PFSK-1 (cell line): Measurements from ENCODE around the gene COL5A3.

Source experiments
- FOXP2 ChIP-seq: optimal IDR thresholded peaks from 2 replicates; pipeline ENCODE3; 2011; ENCODE audit warnings: borderline replicate concordance, control low read depth, inconsistent platforms; ENCODE audit not compliant: insufficient read depth; ENCODE audit errors: extremely low read length, extremely low read depth
- POLR2AphosphoS5 ChIP-seq: IDR thresholded peaks from 2 replicates; pipeline ENCODE4 v1.6.1; 2012; ENCODE audit warnings: low read depth, mild to moderate bottlenecking, control low read depth, low read length, moderate library complexity
- REST ChIP-seq, 2 experiments: IDR thresholded peaks; 2 replicates each; pipeline versions ENCODE4 v1.6.1 to v1.8.0; 2011 to 2012; ENCODE audit warnings: low read depth in 2 of 2, low read length in 2 of 2, control low read depth in 1 of 2, inconsistent platforms in 1 of 2, mild to moderate bottlenecking in 1 of 2, moderate library complexity in 1 of 2; ENCODE audit not compliant: insufficient read depth in 1 of 2
- SIN3A ChIP-seq: IDR thresholded peaks from 2 replicates; pipeline ENCODE4 v1.6.1; 2012; ENCODE audit warnings: mild to moderate bottlenecking, low read length, moderate library complexity, borderline replicate concordance; ENCODE audit not compliant: insufficient read depth
- TAF1 ChIP-seq: IDR thresholded peaks from 2 replicates; pipeline ENCODE4 v1.6.1; 2012; ENCODE audit warnings: low read length, control low read depth, borderline replicate concordance; ENCODE audit not compliant: insufficient read depth

DNA sequence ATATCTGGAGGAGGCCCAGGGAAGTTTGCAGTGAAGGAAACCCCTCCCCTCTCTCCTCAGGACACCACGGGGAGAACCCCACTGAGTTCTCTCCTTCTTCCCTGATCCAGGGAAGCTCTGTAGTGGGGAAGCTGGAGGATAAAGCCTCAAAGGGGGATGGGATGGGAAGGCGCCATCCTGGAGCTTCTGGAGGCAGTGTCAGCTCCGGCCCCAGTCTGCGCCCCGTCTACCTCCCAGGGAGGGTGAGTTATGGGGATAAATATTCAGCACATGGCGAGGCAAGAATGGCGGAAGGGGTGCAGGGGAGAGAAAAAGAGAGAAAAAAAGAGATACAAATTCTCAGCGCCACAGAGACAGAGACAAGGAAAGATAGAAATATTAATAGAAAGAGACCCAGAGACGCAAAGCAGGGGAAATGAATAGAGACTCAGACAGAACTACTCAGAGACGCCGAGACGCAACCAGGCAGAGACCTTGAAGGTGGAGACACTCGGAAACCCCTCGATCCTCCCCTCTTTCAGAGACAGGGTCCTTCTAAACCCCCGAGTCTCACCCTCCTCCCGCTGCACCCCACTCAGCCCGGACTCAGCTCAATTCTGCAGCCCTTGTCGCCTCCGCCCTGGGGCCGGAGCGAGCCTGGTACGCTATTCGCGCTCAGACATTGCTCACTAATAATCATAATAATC is 97.6 kb downstream of the COL5A3 start:
- TF ChIP-seq TAF1 = no peak
- TF ChIP-seq REST (IDR thresholded peaks at IDR 0.05; ENCODE audit: insufficient read depth in 1 of 2, low read depth in 2 of 2, low read length in 2 of 2) = no peak
- TF ChIP-seq SIN3A = no peak
- TF ChIP-seq POLR2AphosphoS5 = no peak
- no peak for TF ChIP-seq FOXP2
